ENCODE results near the gene POC1A. TPM values are rescaled to one million over a fixed set of nuclear protein-coding genes. Genes with fewer than 3 reads are reported as not detected.

The POC1A gene
- 26.7 and 33.0 TPM in 2 replicates for total RNA-seq (2014; rRNA removed; shearing (Covaris generic))
- 18.4 and 19.1 TPM in 2 replicates for polyA plus RNA-seq (2016; fragmentation: Nextera tagmentation; extraction: Ambion mirVana)
- long read RNA-seq, transcript POC1A-201 (11 exons, 1,898 nt) = major isoform, 27 of 56 reads
- long read RNA-seq, transcript POC1A-202 (10 exons, 1,999 nt) = minor isoform, 15 of 56 reads
- long read RNA-seq, partial matches to known transcripts = 4 of 56 reads
- long read RNA-seq, other reads (novel, unspliced or antisense) = 9 of 56 reads

DNA sequence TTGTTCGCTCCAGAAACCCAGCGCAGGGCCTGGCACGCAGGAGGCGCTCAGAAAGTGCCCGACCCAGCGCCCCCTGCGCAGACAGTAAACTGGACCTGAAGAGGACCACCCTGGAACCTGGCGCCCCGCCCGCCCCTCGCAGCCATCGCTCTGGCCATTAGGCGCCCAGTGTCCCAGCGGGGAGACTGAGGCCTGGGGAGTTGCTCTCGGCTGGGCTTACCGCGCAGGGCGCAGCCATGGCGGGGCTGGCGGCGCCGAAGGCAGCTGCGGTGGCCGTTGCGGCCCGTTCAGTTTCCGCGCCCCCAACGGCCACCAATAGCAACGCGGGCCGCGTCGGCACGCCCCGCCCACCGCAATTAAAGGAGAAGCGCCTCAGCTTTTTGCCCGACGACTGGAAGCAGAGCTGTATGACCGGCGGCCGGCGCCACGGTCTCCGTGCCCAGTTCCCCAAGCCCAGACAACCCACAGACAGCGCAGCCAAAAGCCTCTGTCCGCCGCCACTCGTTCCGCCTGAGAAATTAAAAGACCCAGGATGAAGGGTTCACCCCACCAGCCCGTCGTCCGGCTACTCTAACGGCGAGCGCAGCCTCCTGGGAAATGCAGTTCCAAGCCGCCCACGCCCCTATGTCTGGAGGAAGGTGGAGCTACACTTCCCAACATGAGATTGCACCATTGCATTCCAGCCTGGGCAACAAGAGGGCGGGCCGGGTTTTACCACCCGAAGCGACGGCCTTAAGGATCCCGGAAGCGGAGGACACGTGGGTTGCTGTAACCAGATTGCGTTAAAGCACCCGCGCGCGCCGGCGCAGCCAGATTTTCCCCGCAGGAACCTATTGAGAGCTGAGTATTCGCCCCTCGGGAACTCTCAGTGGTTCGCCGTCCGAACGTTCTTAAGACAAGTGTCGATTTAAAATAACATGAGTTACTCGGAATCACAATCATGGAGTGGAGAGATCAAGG is at the start of gene POC1A:
TSS of gene POC1A (minus strand) at position 289 of the 960 bp plus-strand sequence. CDS start at position 238, 51 bp downstream.
- peak within 1 kb of the TSS; percentile 96 for H3K4me2 ChIP-seq
- H3K27ac Mint-ChIP-seq = peak within 1 kb of the TSS; percentile 95
- peak within 1 kb of the TSS; percentile 89 for H3K27ac ChIP-seq (ENCODE audit: low read depth)
- H2AFZ ChIP-seq = peak within 1 kb of the TSS; percentile 69
- peaks cover 18% of the 10 kb centered on the region; the same call in 1 of the 2 replicates for H3K4me1 ChIP-seq (ENCODE audit: insufficient read depth)
- H3K9me2 ChIP-seq (ENCODE audit: insufficient read depth) = no peaks in the 10 kb centered on the region
- H3K79me2 ChIP-seq (replicated peaks; ENCODE audit: insufficient read depth) = peaks cover 16% of the 10 kb centered on the region
- H3K4me1 Mint-ChIP-seq = peaks cover 25% of the 10 kb centered on the region
- H3K4me3 Mint-ChIP-seq = peak within 1 kb of the TSS; percentile 88
- TF ChIP-seq ZNF114 (CRISPR knock-in tag; IDR thresholded peaks at IDR 0.05) = no peak
- peak; percentile 75 for TF ChIP-seq POLR2AphosphoS5 (IDR thresholded peaks at IDR 0.05; ENCODE audit: low read depth)
- TF ChIP-seq, protein P1, sequence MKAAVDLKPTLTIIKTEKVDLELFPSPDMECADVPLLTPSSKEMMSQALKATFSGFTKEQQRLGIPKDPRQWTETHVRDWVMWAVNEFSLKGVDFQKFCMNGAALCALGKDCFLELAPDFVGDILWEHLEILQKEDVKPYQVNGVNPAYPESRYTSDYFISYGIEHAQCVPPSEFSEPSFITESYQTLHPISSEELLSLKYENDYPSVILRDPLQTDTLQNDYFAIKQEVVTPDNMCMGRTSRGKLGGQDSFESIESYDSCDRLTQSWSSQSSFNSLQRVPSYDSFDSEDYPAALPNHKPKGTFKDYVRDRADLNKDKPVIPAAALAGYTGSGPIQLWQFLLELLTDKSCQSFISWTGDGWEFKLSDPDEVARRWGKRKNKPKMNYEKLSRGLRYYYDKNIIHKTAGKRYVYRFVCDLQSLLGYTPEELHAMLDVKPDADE (IDR thresholded peaks at IDR 0.05) = peak; percentile 66
- H3K9me3 Mint-ChIP-seq = no peaks in the 10 kb centered on the region
- peak; percentile 90 for ATAC-seq
- H3F3A ChIP-seq (replicated peaks; ENCODE audit: low read depth) = peaks cover 13% of the 10 kb centered on the region; the same call in 1 of the 2 replicates
- peak; percentile 98 for DNase-seq (ENCODE audit: low spot score)
- H3K27me3 ChIP-seq (ENCODE audit: insufficient read depth) = no peaks in the 10 kb centered on the region
- H3K27me3 Mint-ChIP-seq (ENCODE audit: insufficient read depth, low read depth, poor library complexity) = peaks cover 4% of the 10 kb centered on the region
- H3K36me3 ChIP-seq (ENCODE audit: insufficient read depth) = no peaks in the 10 kb centered on the region
- peak within 1 kb of the TSS; percentile 94 for H3K4me3 ChIP-seq
- H4K20me1 ChIP-seq (replicated peaks; ENCODE audit: insufficient read depth) = no peaks in the 10 kb centered on the region; the same call in 1 of the 2 replicates
- H3K36me3 Mint-ChIP-seq (ENCODE audit: low read depth) = peaks cover 9% of the 10 kb centered on the region

DNA sequence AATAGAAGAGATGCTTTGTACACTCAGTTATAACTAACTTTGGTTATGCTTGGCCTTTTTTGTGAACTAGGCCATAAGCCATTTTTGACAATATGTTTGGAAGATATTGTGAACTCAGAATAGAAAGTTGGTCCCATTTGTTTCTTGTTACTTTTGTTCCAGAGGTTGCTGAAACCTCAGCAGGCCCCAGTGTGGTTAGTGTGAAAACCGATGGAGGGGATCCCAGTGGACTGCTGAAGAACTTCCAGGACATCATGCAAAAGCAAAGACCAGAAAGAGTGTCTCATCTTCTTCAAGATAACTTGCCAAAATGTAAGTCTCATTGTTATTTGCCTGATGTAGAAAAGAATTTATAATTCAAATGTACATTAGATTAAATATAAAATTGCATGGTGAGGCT is 49.5 kb upstream of the POC1A start:
- Histone ChIP-seq H3K4me3 (no peak overlapping the region), H3K36me3 (ENCODE audit: insufficient read depth) (peaks cover 81% of the 10 kb centered on the region), H3K79me2 (replicated peaks; ENCODE audit: insufficient read depth) (peaks cover 7% of the 10 kb centered on the region), H3K4me2 (no peak overlapping the region), H3K27ac (ENCODE audit: low read depth) (no peak overlapping the region), H3K9me2 (ENCODE audit: insufficient read depth) (no peaks in the 10 kb centered on the region), H3K4me1 (ENCODE audit: insufficient read depth) (peaks cover 2% of the 10 kb centered on the region; the same call in 1 of the 2 replicates), H2AFZ (no peak overlapping the region), H3F3A (replicated peaks; ENCODE audit: low read depth) (peaks cover 14% of the 10 kb centered on the region), H4K20me1 (replicated peaks; ENCODE audit: insufficient read depth) (peaks cover 17% of the 10 kb centered on the region), H3K27me3 (ENCODE audit: insufficient read depth) (no peaks in the 10 kb centered on the region)
- TF ChIP-seq EZH2 (IDR thresholded peaks at IDR 0.05; ENCODE audit: low read depth, unreplicated experiment) (no peak), ZNF114 (CRISPR knock-in tag; IDR thresholded peaks at IDR 0.05) (no peak), ZNF331 (CRISPR knock-in tag; IDR thresholded peaks at IDR 0.05; ENCODE audit: low read depth) (no peak), NANOG (IDR thresholded peaks at IDR 0.05; ENCODE audit: borderline replicate concordance) (no peak), POLR2AphosphoS5 (IDR thresholded peaks at IDR 0.05; ENCODE audit: low read depth) (no peak), EZH2phosphoT487 (IDR thresholded peaks at IDR 0.05; ENCODE audit: unreplicated experiment) (no peak)
- TF ChIP-seq, protein P2, sequence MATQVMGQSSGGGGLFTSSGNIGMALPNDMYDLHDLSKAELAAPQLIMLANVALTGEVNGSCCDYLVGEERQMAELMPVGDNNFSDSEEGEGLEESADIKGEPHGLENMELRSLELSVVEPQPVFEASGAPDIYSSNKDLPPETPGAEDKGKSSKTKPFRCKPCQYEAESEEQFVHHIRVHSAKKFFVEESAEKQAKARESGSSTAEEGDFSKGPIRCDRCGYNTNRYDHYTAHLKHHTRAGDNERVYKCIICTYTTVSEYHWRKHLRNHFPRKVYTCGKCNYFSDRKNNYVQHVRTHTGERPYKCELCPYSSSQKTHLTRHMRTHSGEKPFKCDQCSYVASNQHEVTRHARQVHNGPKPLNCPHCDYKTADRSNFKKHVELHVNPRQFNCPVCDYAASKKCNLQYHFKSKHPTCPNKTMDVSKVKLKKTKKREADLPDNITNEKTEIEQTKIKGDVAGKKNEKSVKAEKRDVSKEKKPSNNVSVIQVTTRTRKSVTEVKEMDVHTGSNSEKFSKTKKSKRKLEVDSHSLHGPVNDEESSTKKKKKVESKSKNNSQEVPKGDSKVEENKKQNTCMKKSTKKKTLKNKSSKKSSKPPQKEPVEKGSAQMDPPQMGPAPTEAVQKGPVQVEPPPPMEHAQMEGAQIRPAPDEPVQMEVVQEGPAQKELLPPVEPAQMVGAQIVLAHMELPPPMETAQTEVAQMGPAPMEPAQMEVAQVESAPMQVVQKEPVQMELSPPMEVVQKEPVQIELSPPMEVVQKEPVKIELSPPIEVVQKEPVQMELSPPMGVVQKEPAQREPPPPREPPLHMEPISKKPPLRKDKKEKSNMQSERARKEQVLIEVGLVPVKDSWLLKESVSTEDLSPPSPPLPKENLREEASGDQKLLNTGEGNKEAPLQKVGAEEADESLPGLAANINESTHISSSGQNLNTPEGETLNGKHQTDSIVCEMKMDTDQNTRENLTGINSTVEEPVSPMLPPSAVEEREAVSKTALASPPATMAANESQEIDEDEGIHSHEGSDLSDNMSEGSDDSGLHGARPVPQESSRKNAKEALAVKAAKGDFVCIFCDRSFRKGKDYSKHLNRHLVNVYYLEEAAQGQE (IDR thresholded peaks at IDR 0.05; ENCODE audit: unreplicated experiment) = no peak
- no peak overlapping the region for H3K27ac Mint-ChIP-seq
- H3K9me3 Mint-ChIP-seq = no peaks in the 10 kb centered on the region
- ATAC-seq (no peak), DNase-seq (ENCODE audit: low spot score) (no peak)
- peaks cover 3% of the 10 kb centered on the region for H3K27me3 Mint-ChIP-seq (ENCODE audit: insufficient read depth, low read depth, poor library complexity)
- peaks cover 5% of the 10 kb centered on the region; the same call in 2 of the 3 replicates for H3K4me1 Mint-ChIP-seq
- H3K4me3 Mint-ChIP-seq = no peak overlapping the region
- H3K36me3 Mint-ChIP-seq (ENCODE audit: low read depth) = peaks cover 83% of the 10 kb centered on the region

Measured in GM23338 (cell line).